ENCODE data around the gene CTNND1. TPM values are rescaled to one million over a fixed set of nuclear protein-coding genes. Genes with fewer than 3 reads are reported as not detected.

The CTNND1 gene
- total and polyA plus RNA-seq, 4 donors, result 113 to 149 (median 131) TPM

- no peaks in the 10 kb centered on the region for H3K27me3 ChIP-seq (ENCODE audit: control insufficient read depth, insufficient read depth, low read length)
- 71% methylated on average over 3 of the region's 3 CpGs for WGBS (ENCODE audit: insufficient coverage)
- DNase-seq (ENCODE audit: low read depth in 4 of 6, low spot score in 6 of 6), result no peak
- no peaks in the 10 kb centered on the region for H3K9me3 ChIP-seq (ENCODE audit: control insufficient read depth, insufficient read depth, low read length)
- H3K36me3 ChIP-seq (ENCODE audit: control insufficient read depth, insufficient read depth, low read length), result peaks cover 32% of the 10 kb centered on the region
- H3K4me1 ChIP-seq (ENCODE audit: control insufficient read depth, insufficient read depth, low read length), result peaks cover under 1% of the 10 kb centered on the region
- H3K4me3 ChIP-seq (ENCODE audit: low read depth, low read length), result no peak overlapping the region
- H3K27ac ChIP-seq (ENCODE audit: low read depth, low read length), result no peak overlapping the region
These were observed 25.8 kb upstream of the CTNND1 start for GRCh38 chr11:57735619-57736298.

DNA sequence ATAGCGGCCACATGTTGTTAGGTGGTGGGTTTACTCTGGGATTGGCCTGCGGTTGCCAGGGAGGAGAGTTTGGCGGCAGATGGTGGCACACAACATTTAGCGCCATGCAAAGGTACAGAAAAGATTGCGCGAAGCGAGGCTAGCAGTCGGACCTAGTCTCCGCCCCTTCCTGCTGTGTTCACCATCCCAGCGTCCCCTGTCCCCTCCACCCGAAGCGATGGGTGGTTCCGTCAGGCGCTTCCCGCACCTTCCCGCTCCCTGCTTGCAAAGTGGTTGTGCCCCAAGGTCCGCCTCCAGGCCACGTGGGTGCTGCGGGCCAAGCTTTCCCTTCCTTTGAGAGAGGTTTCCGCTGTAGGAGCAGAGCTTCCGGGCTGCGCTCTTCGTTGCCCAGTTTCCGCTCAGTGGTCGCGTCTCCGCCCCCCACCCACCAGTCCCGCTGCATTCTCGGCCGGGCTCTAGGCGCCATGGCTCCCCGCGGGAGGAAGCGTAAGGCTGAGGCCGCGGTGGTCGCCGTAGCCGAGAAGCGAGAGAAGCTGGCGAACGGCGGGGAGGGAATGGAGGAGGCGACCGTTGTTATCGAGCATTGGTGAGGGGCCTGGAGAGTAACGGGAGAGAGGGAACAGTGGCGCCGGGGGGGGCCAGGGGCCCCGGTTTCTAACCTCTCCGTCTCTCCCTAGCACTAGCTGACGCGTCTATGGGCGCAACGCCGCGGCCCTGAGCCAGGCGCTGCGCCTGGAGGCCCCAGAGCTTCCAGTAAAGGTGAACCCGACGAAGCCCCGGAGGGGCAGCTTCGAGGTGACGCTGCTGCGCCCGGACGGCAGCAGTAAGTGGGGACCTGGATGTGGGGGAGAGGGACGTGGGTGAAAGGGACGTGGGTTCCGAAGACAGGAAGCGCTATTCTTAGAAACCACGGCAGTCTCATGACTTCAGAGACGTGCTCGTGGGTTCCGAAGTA is 20.2 kb upstream of the CTNND1 start, which contains the start of gene SELENOH:
Gene SELENOH, plus strand, starts transcription at position 360 of the 955 bp plus-strand sequence. Its CDS starts 105 bp downstream, at position 465.
- H3K9me3 ChIP-seq (ENCODE audit: control insufficient read depth, insufficient read depth, low read length), result no peaks in the 10 kb centered on the region
- H3K36me3 ChIP-seq (ENCODE audit: control insufficient read depth, insufficient read depth, low read length), result peaks cover 50% of the 10 kb centered on the region
- H3K4me1 ChIP-seq (ENCODE audit: control insufficient read depth, insufficient read depth, low read length), result peaks cover 9% of the 10 kb centered on the region
- peak within 1 kb of the TSS; percentile 90 for H3K27ac ChIP-seq (ENCODE audit: low read depth, low read length)
- H3K4me3 ChIP-seq (ENCODE audit: low read depth, low read length), result peak within 1 kb of the TSS; percentile 91
- peak; percentile 86 to 99 (median 91) for DNase-seq (ENCODE audit: low read depth in 4 of 6, low spot score in 6 of 6)
- WGBS (ENCODE audit: insufficient coverage), result under 1% methylated on average over 74 of the region's 75 CpGs
- no peaks in the 10 kb centered on the region for H3K27me3 ChIP-seq (ENCODE audit: control insufficient read depth, insufficient read depth, low read length)

- Histone ChIP-seq H3K9me3 (ENCODE audit: control insufficient read depth, insufficient read depth, low read length) (no peaks in the 10 kb centered on the region), H3K4me3 (ENCODE audit: low read depth, low read length) (peak overlapping the region; percentile 91), H3K36me3 (ENCODE audit: control insufficient read depth, insufficient read depth, low read length) (peaks cover 47% of the 10 kb centered on the region), H3K4me1 (ENCODE audit: control insufficient read depth, insufficient read depth, low read length) (peaks cover 9% of the 10 kb centered on the region), H3K27me3 (ENCODE audit: control insufficient read depth, insufficient read depth, low read length) (no peaks in the 10 kb centered on the region), H3K27ac (ENCODE audit: low read depth, low read length) (peak overlapping the region; percentile 90)
- no peak for DNase-seq (ENCODE audit: low read depth in 4 of 6, low spot score in 6 of 6)
- 0% methylated on average over 7 of the region's 10 CpGs for WGBS (ENCODE audit: insufficient coverage)
These were observed 19.5 kb upstream of the CTNND1 start for GRCh38 chr11:57742087-57742452.

GRCh38 chr11:57744357-57744756 is 17.2 kb upstream of the CTNND1 start:
- DNase-seq (ENCODE audit: low read depth in 4 of 6, low spot score in 6 of 6), result no peak
- H3K4me3 ChIP-seq (ENCODE audit: low read depth, low read length), result no peak overlapping the region
- no peaks in the 10 kb centered on the region for H3K27me3 ChIP-seq (ENCODE audit: control insufficient read depth, insufficient read depth, low read length)
- H3K36me3 ChIP-seq (ENCODE audit: control insufficient read depth, insufficient read depth, low read length), result peaks cover 42% of the 10 kb centered on the region
- H3K27ac ChIP-seq (ENCODE audit: low read depth, low read length), result no peak overlapping the region
- H3K4me1 ChIP-seq (ENCODE audit: control insufficient read depth, insufficient read depth, low read length), result peaks cover 9% of the 10 kb centered on the region
- WGBS (ENCODE audit: insufficient coverage), result 100% methylated on average over 2 of the region's 2 CpGs
- no peaks in the 10 kb centered on the region for H3K9me3 ChIP-seq (ENCODE audit: control insufficient read depth, insufficient read depth, low read length)

DNA sequence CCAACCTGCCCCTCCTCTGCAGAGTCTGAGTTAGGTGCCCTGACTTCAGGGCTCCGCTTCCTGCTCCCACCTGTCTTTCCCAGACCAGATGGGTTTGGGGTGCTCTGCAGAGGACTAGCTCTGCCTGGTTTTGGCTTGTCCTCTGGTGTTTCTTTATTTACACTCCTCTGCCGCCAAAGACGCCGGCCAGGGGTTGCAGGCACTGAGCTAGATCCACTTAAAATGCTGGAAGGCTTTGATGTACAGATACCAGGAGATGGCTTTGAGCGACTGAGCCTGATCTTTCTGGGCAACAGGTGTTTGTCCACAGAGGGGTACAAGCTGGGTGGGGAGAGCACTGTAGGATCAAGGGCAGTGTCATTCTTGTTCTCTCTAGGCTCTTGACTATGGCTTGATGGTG is 16.4 kb upstream of the CTNND1 start:
- no peak overlapping the region for H3K27ac ChIP-seq (ENCODE audit: low read depth, low read length)
- WGBS (ENCODE audit: insufficient coverage), result 97% methylated on average over 5 of the region's 5 CpGs
- H3K9me3 ChIP-seq (ENCODE audit: control insufficient read depth, insufficient read depth, low read length), result no peaks in the 10 kb centered on the region
- no peak for DNase-seq (ENCODE audit: low read depth in 4 of 6, low spot score in 6 of 6)
- peaks cover 9% of the 10 kb centered on the region for H3K4me1 ChIP-seq (ENCODE audit: control insufficient read depth, insufficient read depth, low read length)
- H3K4me3 ChIP-seq (ENCODE audit: low read depth, low read length), result no peak overlapping the region
- peaks cover 42% of the 10 kb centered on the region for H3K36me3 ChIP-seq (ENCODE audit: control insufficient read depth, insufficient read depth, low read length)
- no peaks in the 10 kb centered on the region for H3K27me3 ChIP-seq (ENCODE audit: control insufficient read depth, insufficient read depth, low read length)

GRCh38 chr11:57746920-57747319 is 14.7 kb upstream of the CTNND1 start:
- no CpG with 5 or more reads among the region's 1 CpG for WGBS (ENCODE audit: insufficient coverage)
- Histone ChIP-seq H3K4me1 (ENCODE audit: control insufficient read depth, insufficient read depth, low read length) (peaks cover 4% of the 10 kb centered on the region), H3K27me3 (ENCODE audit: control insufficient read depth, insufficient read depth, low read length) (no peaks in the 10 kb centered on the region), H3K9me3 (ENCODE audit: control insufficient read depth, insufficient read depth, low read length) (no peaks in the 10 kb centered on the region), H3K27ac (ENCODE audit: low read depth, low read length) (no peak overlapping the region), H3K4me3 (ENCODE audit: low read depth, low read length) (no peak overlapping the region), H3K36me3 (ENCODE audit: control insufficient read depth, insufficient read depth, low read length) (peaks cover 43% of the 10 kb centered on the region)
- DNase-seq (ENCODE audit: low read depth in 4 of 6, low spot score in 6 of 6), result no peak

GRCh38 chr11:57751176-57751575 is 10.4 kb upstream of the CTNND1 start:
- Histone ChIP-seq H3K36me3 (ENCODE audit: control insufficient read depth, insufficient read depth, low read length) (peaks cover 18% of the 10 kb centered on the region), H3K27ac (ENCODE audit: low read depth, low read length) (no peak overlapping the region), H3K27me3 (ENCODE audit: control insufficient read depth, insufficient read depth, low read length) (no peaks in the 10 kb centered on the region), H3K4me3 (ENCODE audit: low read depth, low read length) (no peak overlapping the region), H3K9me3 (ENCODE audit: control insufficient read depth, insufficient read depth, low read length) (no peaks in the 10 kb centered on the region), H3K4me1 (ENCODE audit: control insufficient read depth, insufficient read depth, low read length) (no peaks in the 10 kb centered on the region)
- no peak for DNase-seq (ENCODE audit: low read depth in 4 of 6, low spot score in 6 of 6)

DNA sequence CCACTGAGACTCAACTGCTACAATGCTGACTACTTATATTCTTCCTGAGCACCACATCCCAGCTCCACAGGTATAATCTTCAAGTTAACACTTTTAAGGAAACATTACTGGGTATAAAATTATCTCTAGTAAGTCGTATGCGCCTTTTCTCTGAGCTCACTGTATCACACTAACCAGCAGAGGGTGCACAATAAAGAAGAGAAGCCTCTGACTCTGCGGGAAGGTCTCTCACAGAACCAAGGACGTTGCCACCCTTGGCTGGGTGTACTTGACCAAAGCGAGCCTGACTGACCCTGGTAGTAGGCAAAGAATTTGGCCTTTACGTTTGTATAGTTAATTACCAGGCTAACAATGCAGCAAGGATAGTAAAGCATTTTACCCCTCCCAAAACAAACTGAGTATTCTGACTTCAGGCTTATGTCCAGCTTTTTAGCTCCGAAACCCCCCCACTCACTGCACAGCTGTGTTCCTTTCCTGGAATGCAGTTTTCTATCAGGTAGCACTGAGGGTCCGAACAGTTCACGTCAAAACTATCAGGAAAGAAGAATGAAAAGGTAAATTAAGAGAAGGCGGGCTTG is 9.8 kb upstream of the CTNND1 start, which contains the start of gene BTBD18:
Gene BTBD18, minus strand, starts transcription at position 144 of the 578 bp plus-strand sequence. CDS start 631 bp downstream, outside the sequence.
- 82% methylated on average over 4 of the region's 10 CpGs for WGBS (ENCODE audit: insufficient coverage)
- Histone ChIP-seq H3K36me3 (ENCODE audit: control insufficient read depth, insufficient read depth, low read length) (peaks cover 14% of the 10 kb centered on the region), H3K4me1 (ENCODE audit: control insufficient read depth, insufficient read depth, low read length) (no peaks in the 10 kb centered on the region), H3K4me3 (ENCODE audit: low read depth, low read length) (no peak within 1 kb of the TSS), H3K27me3 (ENCODE audit: control insufficient read depth, insufficient read depth, low read length) (no peaks in the 10 kb centered on the region), H3K9me3 (ENCODE audit: control insufficient read depth, insufficient read depth, low read length) (no peaks in the 10 kb centered on the region), H3K27ac (ENCODE audit: low read depth, low read length) (no peak within 1 kb of the TSS)
- DNase-seq (ENCODE audit: low read depth in 4 of 6, low spot score in 6 of 6), result peak in 2 of 6 donors; percentile 57 to 65

GRCh38 chr11:57752954-57753353 is 8.6 kb upstream of the CTNND1 start:
- H3K4me3 ChIP-seq (ENCODE audit: low read depth, low read length), result no peak overlapping the region
- no peaks in the 10 kb centered on the region for H3K27me3 ChIP-seq (ENCODE audit: control insufficient read depth, insufficient read depth, low read length)
- WGBS (ENCODE audit: insufficient coverage), result 98% methylated on average over 30 of the region's 30 CpGs
- DNase-seq (ENCODE audit: low read depth in 4 of 6, low spot score in 6 of 6), result no peak
- peaks cover 12% of the 10 kb centered on the region for H3K36me3 ChIP-seq (ENCODE audit: control insufficient read depth, insufficient read depth, low read length)
- H3K9me3 ChIP-seq (ENCODE audit: control insufficient read depth, insufficient read depth, low read length), result no peaks in the 10 kb centered on the region
- no peak overlapping the region for H3K27ac ChIP-seq (ENCODE audit: low read depth, low read length)
- H3K4me1 ChIP-seq (ENCODE audit: control insufficient read depth, insufficient read depth, low read length), result no peaks in the 10 kb centered on the region

Measured in spinal cord (tissue), 10 donors.